WTC11 (cell line): Measurements from ENCODE around the gene PPP1R27. TPM values are rescaled to one million over a fixed set of nuclear protein-coding genes. Genes with fewer than 3 reads are reported as not detected.

Source experiments
- ATAC-seq: fragments of 200-7000 bp; cut with Tn5 transposase; 2 replicates; pipeline ENCODE4 v1.10.0; 2021; ENCODE audit warnings: mild to moderate bottlenecking, moderate library complexity
- CTCF ChIA-PET: fragments of 300-600 bp; sonication (Branson Sonifier 250); formaldehyde crosslinking; loops from one replicate; lab custom pipeline; 2021; ENCODE audit warnings: antibody characterized with exemption; lab: Charles Lee
- POLR2A ChIA-PET: fragments of 350-600 bp; sonication (Branson Sonifier 250); formaldehyde crosslinking; loops from one replicate; lab custom pipeline; 2021; ENCODE audit warnings: antibody characterized with exemption; lab: Charles Lee
- DNase-seq: peaks from one replicate; pipeline ENCODE4 v3.0.0; 2021; ENCODE audit warnings: low spot score
- H3K27ac Mint-ChIP-seq: 2 replicates; pipeline ENCODE4 v1.8.0; 2021; ENCODE audit warnings: mixed read lengths
- H3K27me3 Mint-ChIP-seq: 2 replicates; pipeline ENCODE4 v1.8.0; 2021; ENCODE audit warnings: low read depth, mild to moderate bottlenecking, moderate library complexity, mixed read lengths
- H3K36me3 Mint-ChIP-seq: 2 replicates; pipeline ENCODE4 v1.8.0; 2021; ENCODE audit warnings: mixed read lengths
- H3K4me1 Mint-ChIP-seq: 2 replicates; pipeline ENCODE4 v1.8.0; 2022; ENCODE audit warnings: mixed read lengths
- H3K4me3 Mint-ChIP-seq: 2 replicates; pipeline ENCODE4 v1.8.0; 2021; ENCODE audit warnings: mild to moderate bottlenecking, moderate library complexity, mixed read lengths
- H3K9me3 Mint-ChIP-seq: 2 replicates; pipeline ENCODE4 v1.8.0; 2021; ENCODE audit warnings: mixed read lengths
- ELF4 ChIP-seq: sonication (generic); formaldehyde crosslinking; IDR thresholded peaks from 2 replicates; pipeline ENCODE4 v1.8.1; 2022; ENCODE audit warnings: low read depth, mild to moderate bottlenecking, moderate library complexity, missing genetic modification reagents
- ESRRA ChIP-seq: sonication (generic); formaldehyde crosslinking; IDR thresholded peaks from 2 replicates; pipeline ENCODE4 v1.8.1; 2022; ENCODE audit warnings: mild to moderate bottlenecking, missing genetic modification reagents, borderline replicate concordance
- GABPB1 ChIP-seq: sonication (generic); formaldehyde crosslinking; IDR thresholded peaks from 2 replicates; pipeline ENCODE4 v1.8.1; 2023; ENCODE audit warnings: mild to moderate bottlenecking, missing genetic modification reagents
- NFATC4 ChIP-seq: fragments of 250-450 bp; sonication (Bioruptor Pico); IDR thresholded peaks from 2 replicates; pipeline ENCODE4 v1.9.0; 2021; ENCODE audit warnings: mild to moderate bottlenecking
- OVOL2 ChIP-seq: fragments of 250-450 bp; sonication (Bioruptor Pico); IDR thresholded peaks from 2 replicates; pipeline ENCODE4 v1.9.0; 2021; ENCODE audit warnings: mild to moderate bottlenecking, borderline replicate concordance
- PRRX2 ChIP-seq: fragments of 250-450 bp; sonication (Bioruptor Pico); IDR thresholded peaks from 2 replicates; pipeline ENCODE4 v1.8.0; 2021; ENCODE audit warnings: mild to moderate bottlenecking
- RELA ChIP-seq: sonication (generic); formaldehyde crosslinking; IDR thresholded peaks from 2 replicates; pipeline ENCODE4 v1.8.1; 2022; ENCODE audit warnings: missing genetic modification reagents, mild to moderate bottlenecking, borderline replicate concordance
- TCF7 ChIP-seq: sonication (generic); formaldehyde crosslinking; IDR thresholded peaks from 2 replicates; pipeline ENCODE4 v1.8.0; 2022; ENCODE audit warnings: mild to moderate bottlenecking, low read depth, missing genetic modification reagents, moderate library complexity
- ZNF263 ChIP-seq: sonication (generic); formaldehyde crosslinking; IDR thresholded peaks from 2 replicates; pipeline ENCODE4 v1.8.1; 2022; ENCODE audit warnings: low read depth, mild to moderate bottlenecking, moderate library complexity, missing genetic modification reagents
- ZNF317 ChIP-seq: sonication (generic); formaldehyde crosslinking; IDR thresholded peaks from 2 replicates; pipeline ENCODE4 v1.8.1; 2023; ENCODE audit warnings: low read depth, mild to moderate bottlenecking, moderate library complexity, missing genetic modification reagents, borderline replicate concordance
- total RNA-seq: library from RNA; stranded (reverse); gene quantifications from 3 replicates; pipeline ENCODE4 v1.2.3, GENCODE V29; 2021
- TF ChIP-seq, protein P1 (sequence below): sonication (generic); formaldehyde crosslinking; IDR thresholded peaks from 2 replicates; pipeline ENCODE4 v1.8.0; 2023; ENCODE audit warnings: missing genetic modification reagents
- TF ChIP-seq, protein P2 (sequence below): sonication (generic); formaldehyde crosslinking; IDR thresholded peaks from 2 replicates; pipeline ENCODE4 v1.8.1; 2022; ENCODE audit warnings: missing genetic modification reagents, borderline replicate concordance
- TF ChIP-seq, protein P3 (sequence below): sonication (generic); formaldehyde crosslinking; IDR thresholded peaks from 2 replicates; pipeline ENCODE4 v1.8.1; 2023; ENCODE audit warnings: mild to moderate bottlenecking, missing genetic modification reagents
- TF ChIP-seq, protein P4 (sequence below): fragments of 250-450 bp; sonication (Bioruptor Pico); IDR thresholded peaks from 2 replicates; pipeline ENCODE4 v1.9.0; 2021; ENCODE audit warnings: mild to moderate bottlenecking
- TF ChIP-seq, protein P5 (sequence below): sonication (generic); formaldehyde crosslinking; IDR thresholded peaks from 2 replicates; pipeline ENCODE4 v1.8.0; 2023; ENCODE audit warnings: mild to moderate bottlenecking, missing genetic modification reagents
- TF ChIP-seq, protein P6 (sequence below): sonication (generic); formaldehyde crosslinking; IDR thresholded peaks from 2 replicates; pipeline ENCODE4 v1.8.0; 2022; ENCODE audit warnings: mild to moderate bottlenecking, missing genetic modification reagents
- TF ChIP-seq, protein P7 (sequence below): sonication (generic); formaldehyde crosslinking; IDR thresholded peaks from 2 replicates; pipeline ENCODE4 v1.8.1; 2023; ENCODE audit warnings: mild to moderate bottlenecking, missing genetic modification reagents, borderline replicate concordance
- TF ChIP-seq, protein P8 (sequence below): fragments of 250-450 bp; sonication (Bioruptor Pico); IDR thresholded peaks from 2 replicates; pipeline ENCODE4 v1.9.0; 2021; ENCODE audit warnings: mild to moderate bottlenecking

The PPP1R27 gene
- total RNA-seq, 1 experiment from 2014 or later, result not detected

DNA sequence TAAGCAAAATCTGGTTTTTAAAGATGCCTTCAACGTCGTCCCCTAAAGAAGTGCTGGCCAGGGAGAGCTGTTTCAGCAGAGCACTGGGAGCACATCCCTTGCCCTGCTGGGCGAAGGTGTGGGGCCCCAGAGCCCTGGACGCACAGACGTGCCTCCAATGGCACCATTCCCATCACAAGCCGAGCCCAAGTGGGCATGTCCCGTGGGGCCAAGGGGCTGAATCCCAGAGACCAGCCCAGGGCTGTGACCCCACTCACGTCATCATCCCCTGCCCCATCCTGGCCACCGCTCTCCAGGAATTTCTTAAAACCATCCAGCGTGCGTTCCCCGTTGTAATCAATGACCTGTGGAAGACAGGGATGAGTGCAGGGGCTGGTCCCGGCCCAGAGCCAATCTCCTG is 10.0 kb upstream of the PPP1R27 start:
- H3K4me3 Mint-ChIP-seq, result no peak overlapping the region
- POLR2A ChIA-PET, result no interaction called here
- no peak overlapping the region for H3K27ac Mint-ChIP-seq
- H3K9me3 Mint-ChIP-seq, result no peaks in the 10 kb centered on the region
- no peaks in the 10 kb centered on the region for H3K4me1 Mint-ChIP-seq
- no peaks in the 10 kb centered on the region for H3K27me3 Mint-ChIP-seq
- CTCF ChIA-PET, result no interaction called here
- no peak for DNase-seq
- no peak for ATAC-seq
- H3K36me3 Mint-ChIP-seq, result peaks cover 34% of the 10 kb centered on the region
- TF ChIP-seq TCF7 (no peak), NFATC4 (CRISPR knock-in tag) (no peak), GABPB1 (CRISPR knock-in tag) (no peak), OVOL2 (CRISPR knock-in tag) (no peak), ZNF317 (CRISPR knock-in tag) (no peak), ESRRA (CRISPR knock-in tag) (no peak), ELF4 (CRISPR knock-in tag) (no peak), RELA (no peak)
- TF ChIP-seq, protein P1, sequence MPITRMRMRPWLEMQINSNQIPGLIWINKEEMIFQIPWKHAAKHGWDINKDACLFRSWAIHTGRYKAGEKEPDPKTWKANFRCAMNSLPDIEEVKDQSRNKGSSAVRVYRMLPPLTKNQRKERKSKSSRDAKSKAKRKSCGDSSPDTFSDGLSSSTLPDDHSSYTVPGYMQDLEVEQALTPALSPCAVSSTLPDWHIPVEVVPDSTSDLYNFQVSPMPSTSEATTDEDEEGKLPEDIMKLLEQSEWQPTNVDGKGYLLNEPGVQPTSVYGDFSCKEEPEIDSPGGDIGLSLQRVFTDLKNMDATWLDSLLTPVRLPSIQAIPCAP (CRISPR knock-in tag), result no peak
- TF ChIP-seq, protein P2, sequence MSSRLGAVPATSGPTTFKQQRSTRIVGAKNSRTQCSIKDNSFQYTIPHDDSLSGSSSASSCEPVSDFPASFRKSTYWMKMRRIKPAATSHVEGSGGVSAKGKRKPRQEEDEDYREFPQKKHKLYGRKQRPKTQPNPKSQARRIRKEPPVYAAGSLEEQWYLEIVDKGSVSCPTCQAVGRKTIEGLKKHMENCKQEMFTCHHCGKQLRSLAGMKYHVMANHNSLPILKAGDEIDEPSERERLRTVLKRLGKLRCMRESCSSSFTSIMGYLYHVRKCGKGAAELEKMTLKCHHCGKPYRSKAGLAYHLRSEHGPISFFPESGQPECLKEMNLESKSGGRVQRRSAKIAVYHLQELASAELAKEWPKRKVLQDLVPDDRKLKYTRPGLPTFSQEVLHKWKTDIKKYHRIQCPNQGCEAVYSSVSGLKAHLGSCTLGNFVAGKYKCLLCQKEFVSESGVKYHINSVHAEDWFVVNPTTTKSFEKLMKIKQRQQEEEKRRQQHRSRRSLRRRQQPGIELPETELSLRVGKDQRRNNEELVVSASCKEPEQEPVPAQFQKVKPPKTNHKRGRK (CRISPR knock-in tag), result no peak
- TF ChIP-seq, protein P3, sequence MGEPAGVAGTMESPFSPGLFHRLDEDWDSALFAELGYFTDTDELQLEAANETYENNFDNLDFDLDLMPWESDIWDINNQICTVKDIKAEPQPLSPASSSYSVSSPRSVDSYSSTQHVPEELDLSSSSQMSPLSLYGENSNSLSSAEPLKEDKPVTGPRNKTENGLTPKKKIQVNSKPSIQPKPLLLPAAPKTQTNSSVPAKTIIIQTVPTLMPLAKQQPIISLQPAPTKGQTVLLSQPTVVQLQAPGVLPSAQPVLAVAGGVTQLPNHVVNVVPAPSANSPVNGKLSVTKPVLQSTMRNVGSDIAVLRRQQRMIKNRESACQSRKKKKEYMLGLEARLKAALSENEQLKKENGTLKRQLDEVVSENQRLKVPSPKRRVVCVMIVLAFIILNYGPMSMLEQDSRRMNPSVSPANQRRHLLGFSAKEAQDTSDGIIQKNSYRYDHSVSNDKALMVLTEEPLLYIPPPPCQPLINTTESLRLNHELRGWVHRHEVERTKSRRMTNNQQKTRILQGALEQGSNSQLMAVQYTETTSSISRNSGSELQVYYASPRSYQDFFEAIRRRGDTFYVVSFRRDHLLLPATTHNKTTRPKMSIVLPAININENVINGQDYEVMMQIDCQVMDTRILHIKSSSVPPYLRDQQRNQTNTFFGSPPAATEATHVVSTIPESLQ, result no peak
- TF ChIP-seq, protein P4, sequence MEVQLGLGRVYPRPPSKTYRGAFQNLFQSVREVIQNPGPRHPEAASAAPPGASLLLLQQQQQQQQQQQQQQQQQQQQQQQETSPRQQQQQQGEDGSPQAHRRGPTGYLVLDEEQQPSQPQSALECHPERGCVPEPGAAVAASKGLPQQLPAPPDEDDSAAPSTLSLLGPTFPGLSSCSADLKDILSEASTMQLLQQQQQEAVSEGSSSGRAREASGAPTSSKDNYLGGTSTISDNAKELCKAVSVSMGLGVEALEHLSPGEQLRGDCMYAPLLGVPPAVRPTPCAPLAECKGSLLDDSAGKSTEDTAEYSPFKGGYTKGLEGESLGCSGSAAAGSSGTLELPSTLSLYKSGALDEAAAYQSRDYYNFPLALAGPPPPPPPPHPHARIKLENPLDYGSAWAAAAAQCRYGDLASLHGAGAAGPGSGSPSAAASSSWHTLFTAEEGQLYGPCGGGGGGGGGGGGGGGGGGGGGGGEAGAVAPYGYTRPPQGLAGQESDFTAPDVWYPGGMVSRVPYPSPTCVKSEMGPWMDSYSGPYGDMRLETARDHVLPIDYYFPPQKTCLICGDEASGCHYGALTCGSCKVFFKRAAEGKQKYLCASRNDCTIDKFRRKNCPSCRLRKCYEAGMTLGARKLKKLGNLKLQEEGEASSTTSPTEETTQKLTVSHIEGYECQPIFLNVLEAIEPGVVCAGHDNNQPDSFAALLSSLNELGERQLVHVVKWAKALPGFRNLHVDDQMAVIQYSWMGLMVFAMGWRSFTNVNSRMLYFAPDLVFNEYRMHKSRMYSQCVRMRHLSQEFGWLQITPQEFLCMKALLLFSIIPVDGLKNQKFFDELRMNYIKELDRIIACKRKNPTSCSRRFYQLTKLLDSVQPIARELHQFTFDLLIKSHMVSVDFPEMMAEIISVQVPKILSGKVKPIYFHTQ (CRISPR knock-in tag), result no peak
- TF ChIP-seq, protein P5, sequence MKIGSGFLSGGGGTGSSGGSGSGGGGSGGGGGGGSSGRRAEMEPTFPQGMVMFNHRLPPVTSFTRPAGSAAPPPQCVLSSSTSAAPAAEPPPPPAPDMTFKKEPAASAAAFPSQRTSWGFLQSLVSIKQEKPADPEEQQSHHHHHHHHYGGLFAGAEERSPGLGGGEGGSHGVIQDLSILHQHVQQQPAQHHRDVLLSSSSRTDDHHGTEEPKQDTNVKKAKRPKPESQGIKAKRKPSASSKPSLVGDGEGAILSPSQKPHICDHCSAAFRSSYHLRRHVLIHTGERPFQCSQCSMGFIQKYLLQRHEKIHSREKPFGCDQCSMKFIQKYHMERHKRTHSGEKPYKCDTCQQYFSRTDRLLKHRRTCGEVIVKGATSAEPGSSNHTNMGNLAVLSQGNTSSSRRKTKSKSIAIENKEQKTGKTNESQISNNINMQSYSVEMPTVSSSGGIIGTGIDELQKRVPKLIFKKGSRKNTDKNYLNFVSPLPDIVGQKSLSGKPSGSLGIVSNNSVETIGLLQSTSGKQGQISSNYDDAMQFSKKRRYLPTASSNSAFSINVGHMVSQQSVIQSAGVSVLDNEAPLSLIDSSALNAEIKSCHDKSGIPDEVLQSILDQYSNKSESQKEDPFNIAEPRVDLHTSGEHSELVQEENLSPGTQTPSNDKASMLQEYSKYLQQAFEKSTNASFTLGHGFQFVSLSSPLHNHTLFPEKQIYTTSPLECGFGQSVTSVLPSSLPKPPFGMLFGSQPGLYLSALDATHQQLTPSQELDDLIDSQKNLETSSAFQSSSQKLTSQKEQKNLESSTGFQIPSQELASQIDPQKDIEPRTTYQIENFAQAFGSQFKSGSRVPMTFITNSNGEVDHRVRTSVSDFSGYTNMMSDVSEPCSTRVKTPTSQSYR (CRISPR knock-in tag), result no peak
- TF ChIP-seq, protein P6, sequence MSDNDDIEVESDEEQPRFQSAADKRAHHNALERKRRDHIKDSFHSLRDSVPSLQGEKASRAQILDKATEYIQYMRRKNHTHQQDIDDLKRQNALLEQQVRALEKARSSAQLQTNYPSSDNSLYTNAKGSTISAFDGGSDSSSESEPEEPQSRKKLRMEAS (CRISPR knock-in tag), result no peak

DNA sequence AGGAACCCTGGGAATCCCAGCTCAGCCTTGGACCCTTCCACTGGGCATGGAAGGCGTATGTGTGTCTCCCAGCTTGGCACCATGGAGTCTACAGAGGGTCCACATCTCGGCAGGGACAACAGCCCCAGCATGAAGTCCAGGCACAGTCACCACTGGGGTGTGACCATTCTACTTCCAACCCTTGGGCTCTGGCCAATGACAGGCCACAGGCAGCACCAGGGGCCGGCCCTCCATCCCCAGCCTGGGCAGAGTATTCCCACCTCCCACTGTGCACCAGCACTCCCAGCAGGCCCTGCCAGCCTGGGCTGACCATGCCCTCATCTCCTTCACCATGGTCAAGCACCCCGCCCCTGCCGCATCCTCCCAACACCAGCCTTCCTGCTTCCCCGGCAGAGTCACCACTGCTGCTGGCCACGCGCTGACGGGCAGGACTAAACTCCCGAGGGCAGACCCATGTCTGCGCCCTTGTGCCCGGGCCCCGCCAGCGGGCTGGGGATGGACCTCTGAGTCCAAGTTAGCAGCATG is 9.5 kb upstream of the PPP1R27 start:
- DNase-seq (no peak), ATAC-seq (no peak)
- Mint-ChIP-seq H3K9me3 (no peaks in the 10 kb centered on the region), H3K27ac (no peak overlapping the region), H3K4me3 (no peak overlapping the region), H3K36me3 (peaks cover 34% of the 10 kb centered on the region), H3K4me1 (no peaks in the 10 kb centered on the region), H3K27me3 (no peaks in the 10 kb centered on the region)
- POLR2A ChIA-PET, result interaction anchor here (0.9 kb wide), 1 partner anchor 11 kb away, joined by 3 read pairs; the partner anchor contains the start of gene MCRIP1
- CTCF ChIA-PET, result no interaction called here
- TF ChIP-seq ZNF317 (CRISPR knock-in tag) (no peak), ZNF263 (no peak), PRRX2 (CRISPR knock-in tag) (no peak)
- TF ChIP-seq, protein P7, sequence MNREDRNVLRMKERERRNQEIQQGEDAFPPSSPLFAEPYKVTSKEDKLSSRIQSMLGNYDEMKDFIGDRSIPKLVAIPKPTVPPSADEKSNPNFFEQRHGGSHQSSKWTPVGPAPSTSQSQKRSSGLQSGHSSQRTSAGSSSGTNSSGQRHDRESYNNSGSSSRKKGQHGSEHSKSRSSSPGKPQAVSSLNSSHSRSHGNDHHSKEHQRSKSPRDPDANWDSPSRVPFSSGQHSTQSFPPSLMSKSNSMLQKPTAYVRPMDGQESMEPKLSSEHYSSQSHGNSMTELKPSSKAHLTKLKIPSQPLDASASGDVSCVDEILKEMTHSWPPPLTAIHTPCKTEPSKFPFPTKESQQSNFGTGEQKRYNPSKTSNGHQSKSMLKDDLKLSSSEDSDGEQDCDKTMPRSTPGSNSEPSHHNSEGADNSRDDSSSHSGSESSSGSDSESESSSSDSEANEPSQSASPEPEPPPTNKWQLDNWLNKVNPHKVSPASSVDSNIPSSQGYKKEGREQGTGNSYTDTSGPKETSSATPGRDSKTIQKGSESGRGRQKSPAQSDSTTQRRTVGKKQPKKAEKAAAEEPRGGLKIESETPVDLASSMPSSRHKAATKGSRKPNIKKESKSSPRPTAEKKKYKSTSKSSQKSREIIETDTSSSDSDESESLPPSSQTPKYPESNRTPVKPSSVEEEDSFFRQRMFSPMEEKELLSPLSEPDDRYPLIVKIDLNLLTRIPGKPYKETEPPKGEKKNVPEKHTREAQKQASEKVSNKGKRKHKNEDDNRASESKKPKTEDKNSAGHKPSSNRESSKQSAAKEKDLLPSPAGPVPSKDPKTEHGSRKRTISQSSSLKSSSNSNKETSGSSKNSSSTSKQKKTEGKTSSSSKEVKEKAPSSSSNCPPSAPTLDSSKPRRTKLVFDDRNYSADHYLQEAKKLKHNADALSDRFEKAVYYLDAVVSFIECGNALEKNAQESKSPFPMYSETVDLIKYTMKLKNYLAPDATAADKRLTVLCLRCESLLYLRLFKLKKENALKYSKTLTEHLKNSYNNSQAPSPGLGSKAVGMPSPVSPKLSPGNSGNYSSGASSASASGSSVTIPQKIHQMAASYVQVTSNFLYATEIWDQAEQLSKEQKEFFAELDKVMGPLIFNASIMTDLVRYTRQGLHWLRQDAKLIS (CRISPR knock-in tag), result no peak
- TF ChIP-seq, protein P8, sequence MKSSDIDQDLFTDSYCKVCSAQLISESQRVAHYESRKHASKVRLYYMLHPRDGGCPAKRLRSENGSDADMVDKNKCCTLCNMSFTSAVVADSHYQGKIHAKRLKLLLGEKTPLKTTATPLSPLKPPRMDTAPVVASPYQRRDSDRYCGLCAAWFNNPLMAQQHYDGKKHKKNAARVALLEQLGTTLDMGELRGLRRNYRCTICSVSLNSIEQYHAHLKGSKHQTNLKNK (CRISPR knock-in tag), result no peak
